Hepatocyte (in vitro differentiated cells): ENCODE data around the gene OR2W3. TPM values are rescaled to one million over a fixed set of nuclear protein-coding genes. Genes with fewer than 3 reads are reported as not detected.

Experiments used
- DNase-seq: peaks from one replicate; pipeline ENCODE4 v3.0.0-alpha.2; 2016; ENCODE audit warnings: low spot score
- H2AFZ ChIP-seq: fragments of 200-600 bp; sonication (generic); 2 replicates; pipeline ENCODE4 v1.6.0; 2016; ENCODE audit warnings: antibody characterized with exemption, mild to moderate bottlenecking
- H3K27ac ChIP-seq: fragments of 200-600 bp; sonication (generic); 2 replicates; pipeline ENCODE4 v1.5.1; 2016; ENCODE audit warnings: mild to moderate bottlenecking
- H3K27me3 ChIP-seq: fragments of 200-600 bp; sonication (generic); 2 replicates; pipeline ENCODE4 v1.6.1; 2016
- H3K36me3 ChIP-seq: fragments of 200-600 bp; sonication (generic); replicated peaks from 2 replicates; pipeline ENCODE4 v1.5.1; 2016; ENCODE audit warnings: low read depth; ENCODE audit not compliant: insufficient read depth
- H3K4me1 ChIP-seq: fragments of 200-600 bp; sonication (generic); 2 replicates; pipeline ENCODE4 v1.5.1; 2016; ENCODE audit warnings: mild to moderate bottlenecking, moderate library complexity; ENCODE audit not compliant: insufficient read depth
- H3K4me2 ChIP-seq: fragments of 200-600 bp; sonication (generic); 2 replicates; pipeline ENCODE4 v1.6.0; 2016
- H3K4me3 ChIP-seq: fragments of 200-600 bp; sonication (generic); 2 replicates; pipeline ENCODE4 v1.5.1; 2016; ENCODE audit warnings: mild to moderate bottlenecking
- H3K79me2 ChIP-seq: fragments of 200-600 bp; sonication (generic); 2 replicates; pipeline ENCODE4 v1.6.0; 2017; ENCODE audit warnings: mild to moderate bottlenecking
- H3K9me2 ChIP-seq: fragments of 200-600 bp; sonication (generic); replicated peaks from 2 replicates; pipeline ENCODE4 v1.6.0; 2017; ENCODE audit warnings: mild to moderate bottlenecking; ENCODE audit not compliant: insufficient read depth
- H3K9me3 ChIP-seq: fragments of 200-600 bp; sonication (generic); 2 replicates; pipeline ENCODE4 v1.5.1; 2016; ENCODE audit warnings: low read depth, mild to moderate bottlenecking
- H4K20me1 ChIP-seq: fragments of 200-600 bp; sonication (generic); 2 replicates; pipeline ENCODE4 v1.6.0; 2016; ENCODE audit warnings: mild to moderate bottlenecking; ENCODE audit not compliant: insufficient read depth, poor library complexity, severe bottlenecking
- CTCF ChIP-seq: fragments of 200-600 bp; sonication (generic); IDR thresholded peaks from 2 replicates; pipeline ENCODE4 v1.5.1; 2016; ENCODE audit warnings: antibody characterized with exemption, mild to moderate bottlenecking; ENCODE audit not compliant: poor library complexity
- EZH2 ChIP-seq: fragments of 200-600 bp; sonication (generic); IDR thresholded peaks from 2 replicates; pipeline ENCODE4 v1.6.1; 2016; ENCODE audit warnings: antibody characterized with exemption, mild to moderate bottlenecking, borderline replicate concordance
- EZH2phosphoT487 ChIP-seq: fragments of 200-600 bp; sonication (generic); IDR thresholded peaks from one replicate; pipeline ENCODE4 v1.6.1; 2018; ENCODE audit warnings: antibody characterized with exemption, mild to moderate bottlenecking, low read depth, moderate library complexity; ENCODE audit not compliant: unreplicated experiment, severe bottlenecking
- WGBS: methylation state at CpG from one replicate; pipeline ENCODE4 v1.1.6; 2016; ENCODE audit warnings: low lambda C conversion rate; ENCODE audit errors: missing lambda C conversion rate; 5-methylcytosine and 5-hydroxymethylcytosine counted together
- polyA plus RNA-seq: library from polyadenylated mRNA; unstranded; fragments of >200 nt; fragmentation: Nextera tagmentation; extraction: Ambion mirVana; gene quantifications from 2 replicates; pipeline ENCODE4 v1.2.1, GENCODE V29; 2016
- total RNA-seq: library from RNA; depleted of rRNA; stranded (reverse); fragments of >200 nt; gene quantifications from 2 replicates; pipeline ENCODE4 v1.2.3, GENCODE V29; 2014

Gene OR2W3
- total and polyA plus RNA-seq, 2 experiments from 2014 or later: not detected

GRCh38 chr1:247857985-247858619 is 37.3 kb upstream of the OR2W3 start:
- Histone ChIP-seq H3K79me2 (no peaks in the 10 kb centered on the region), H3K36me3 (no peaks in the 10 kb centered on the region), H3K27ac (no peak overlapping the region), H3K4me2 (no peak overlapping the region), H3K27me3 (no peaks in the 10 kb centered on the region), H3K4me1 (no peaks in the 10 kb centered on the region), H3K9me2 (no peaks in the 10 kb centered on the region), H2AFZ (no peak overlapping the region), H3K9me3 (no peaks in the 10 kb centered on the region), H3K4me3 (no peak overlapping the region), H4K20me1 (no peaks in the 10 kb centered on the region)
- TF ChIP-seq CTCF (no peak), EZH2phosphoT487 (no peak), EZH2 (no peak)
- no peak for DNase-seq
- WGBS: 82% methylated on average over 15 of the region's 15 CpGs

GRCh38 chr1:247862756-247863155 is 32.6 kb upstream of the OR2W3 start:
- Histone ChIP-seq H3K27me3 (no peaks in the 10 kb centered on the region), H3K4me3 (no peak overlapping the region), H2AFZ (no peak overlapping the region), H3K79me2 (no peaks in the 10 kb centered on the region), H3K9me3 (no peaks in the 10 kb centered on the region), H3K27ac (no peak overlapping the region), H3K4me2 (no peak overlapping the region), H4K20me1 (no peaks in the 10 kb centered on the region), H3K9me2 (no peaks in the 10 kb centered on the region), H3K36me3 (no peaks in the 10 kb centered on the region), H3K4me1 (no peaks in the 10 kb centered on the region)
- DNase-seq: no peak
- TF ChIP-seq EZH2: no peak
- TF ChIP-seq EZH2phosphoT487: no peak
- no peak for TF ChIP-seq CTCF
- WGBS: 76% methylated on average over 4 of the region's 4 CpGs

GRCh38 chr1:247864644-247865043 is 30.7 kb upstream of the OR2W3 start:
- H3K9me2 ChIP-seq: no peaks in the 10 kb centered on the region
- H3K4me2 ChIP-seq: no peak overlapping the region
- DNase-seq: no peak
- no peaks in the 10 kb centered on the region for H3K4me1 ChIP-seq
- no peak overlapping the region for H3K27ac ChIP-seq
- no peaks in the 10 kb centered on the region for H3K79me2 ChIP-seq
- H3K36me3 ChIP-seq: no peaks in the 10 kb centered on the region
- H3K4me3 ChIP-seq: no peak overlapping the region
- no peak for TF ChIP-seq CTCF
- TF ChIP-seq EZH2: no peak
- no peak for TF ChIP-seq EZH2phosphoT487
- no peaks in the 10 kb centered on the region for H4K20me1 ChIP-seq
- WGBS: 75% methylated on average over 17 of the region's 17 CpGs
- H3K9me3 ChIP-seq: no peaks in the 10 kb centered on the region
- H2AFZ ChIP-seq: no peak overlapping the region
- H3K27me3 ChIP-seq: no peaks in the 10 kb centered on the region

- 75% methylated on average over 6 of the region's 6 CpGs for WGBS
These were observed 30.0 kb upstream of the OR2W3 start for GRCh38 chr1:247865416-247865815.

More at GRCh38 chr1:247865416-247865815, 30.0 kb upstream of the OR2W3 start:
- no peaks in the 10 kb centered on the region for H3K36me3 ChIP-seq
- no peaks in the 10 kb centered on the region for H3K27me3 ChIP-seq
- H3K9me2 ChIP-seq: no peaks in the 10 kb centered on the region
- H3K27ac ChIP-seq: no peak overlapping the region
- no peaks in the 10 kb centered on the region for H3K9me3 ChIP-seq
- no peak for DNase-seq
- no peak overlapping the region for H3K4me3 ChIP-seq
- H3K4me1 ChIP-seq: no peaks in the 10 kb centered on the region
- H4K20me1 ChIP-seq: no peaks in the 10 kb centered on the region
- no peak overlapping the region for H2AFZ ChIP-seq
- H3K4me2 ChIP-seq: no peak overlapping the region
- TF ChIP-seq EZH2phosphoT487: no peak
- no peak for TF ChIP-seq CTCF
- TF ChIP-seq EZH2: no peak
- H3K79me2 ChIP-seq: no peaks in the 10 kb centered on the region
